AG09319 (cell line): ENCODE data around the gene BFSP1.

Experiments
- DNase-seq: peaks from one replicate; pipeline ENCODE4 v3.0.0-alpha.2; 2010; ENCODE audit warnings: low read depth; ENCODE audit errors: extremely low read depth
- TF ChIP-seq, protein P1 (sequence below): IDR thresholded peaks from 2 replicates; pipeline ENCODE4 v1.5.1; 2011; ENCODE audit warnings: low read depth, mild to moderate bottlenecking, inconsistent platforms, low read length, moderate library complexity

The BFSP1 gene

DNA sequence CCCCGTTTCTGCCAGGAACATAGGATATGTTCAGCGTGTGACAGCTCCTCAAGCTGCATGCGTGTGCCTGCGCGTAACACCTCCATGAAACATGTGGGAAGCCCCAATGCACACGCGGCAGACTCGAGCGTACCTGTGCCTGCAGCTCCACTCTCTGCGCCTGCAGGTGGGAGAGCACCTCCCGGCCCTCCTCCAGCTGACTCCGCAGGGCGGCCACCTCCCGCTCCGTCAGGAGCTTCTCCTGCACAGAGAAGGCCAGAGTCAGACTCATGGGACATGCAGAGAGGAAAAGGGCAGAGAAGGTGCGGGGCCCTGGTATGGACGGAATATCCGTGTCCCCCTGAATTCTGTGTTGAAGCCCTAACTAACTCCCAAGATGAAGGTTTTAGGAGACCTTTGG, 22.4 kb downstream of the BFSP1 start:
- TF ChIP-seq, protein P1, sequence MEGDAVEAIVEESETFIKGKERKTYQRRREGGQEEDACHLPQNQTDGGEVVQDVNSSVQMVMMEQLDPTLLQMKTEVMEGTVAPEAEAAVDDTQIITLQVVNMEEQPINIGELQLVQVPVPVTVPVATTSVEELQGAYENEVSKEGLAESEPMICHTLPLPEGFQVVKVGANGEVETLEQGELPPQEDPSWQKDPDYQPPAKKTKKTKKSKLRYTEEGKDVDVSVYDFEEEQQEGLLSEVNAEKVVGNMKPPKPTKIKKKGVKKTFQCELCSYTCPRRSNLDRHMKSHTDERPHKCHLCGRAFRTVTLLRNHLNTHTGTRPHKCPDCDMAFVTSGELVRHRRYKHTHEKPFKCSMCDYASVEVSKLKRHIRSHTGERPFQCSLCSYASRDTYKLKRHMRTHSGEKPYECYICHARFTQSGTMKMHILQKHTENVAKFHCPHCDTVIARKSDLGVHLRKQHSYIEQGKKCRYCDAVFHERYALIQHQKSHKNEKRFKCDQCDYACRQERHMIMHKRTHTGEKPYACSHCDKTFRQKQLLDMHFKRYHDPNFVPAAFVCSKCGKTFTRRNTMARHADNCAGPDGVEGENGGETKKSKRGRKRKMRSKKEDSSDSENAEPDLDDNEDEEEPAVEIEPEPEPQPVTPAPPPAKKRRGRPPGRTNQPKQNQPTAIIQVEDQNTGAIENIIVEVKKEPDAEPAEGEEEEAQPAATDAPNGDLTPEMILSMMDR: no peak
- DNase-seq: no peak

DNA sequence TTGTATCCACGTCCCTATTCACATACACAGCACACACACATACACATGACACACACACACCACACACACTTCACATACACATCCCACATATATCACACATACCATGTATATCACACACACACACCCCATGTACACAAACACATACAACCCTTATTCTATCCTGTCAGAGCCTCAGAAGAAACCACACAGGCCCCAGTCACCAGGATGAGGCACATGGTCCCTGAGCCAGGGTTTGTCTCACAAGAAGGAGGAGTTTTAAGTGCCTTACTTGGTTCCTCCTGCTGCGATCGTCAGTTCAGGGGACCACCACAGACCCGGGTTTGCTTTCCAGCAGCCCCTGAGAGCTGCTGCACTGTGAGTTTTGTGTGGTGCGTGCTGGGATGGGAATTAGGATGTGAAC, 23.6 kb downstream of the BFSP1 start:
- TF ChIP-seq, protein P1: no peak
- DNase-seq: no peak

DNA sequence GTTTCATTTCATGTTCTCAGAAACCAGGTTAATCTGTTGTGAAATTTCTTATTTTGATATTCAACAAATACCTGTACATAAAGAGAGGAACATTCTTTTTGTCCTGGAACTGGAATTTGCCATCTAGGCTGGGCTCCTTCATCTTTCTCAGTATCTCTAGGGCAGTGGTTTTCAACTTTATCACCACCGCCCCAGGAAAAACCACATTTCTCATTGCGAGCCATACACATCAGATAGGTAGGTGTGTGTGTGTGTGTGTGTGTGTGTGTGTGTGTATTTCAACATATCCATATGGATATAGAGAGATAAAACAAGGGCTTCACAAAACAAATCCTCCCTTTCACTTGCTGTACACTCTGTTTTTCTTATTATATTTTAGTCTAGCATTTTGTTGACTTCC, 24.1 kb downstream of the BFSP1 start:
- TF ChIP-seq, protein P1: no peak
- no peak for DNase-seq

DNA sequence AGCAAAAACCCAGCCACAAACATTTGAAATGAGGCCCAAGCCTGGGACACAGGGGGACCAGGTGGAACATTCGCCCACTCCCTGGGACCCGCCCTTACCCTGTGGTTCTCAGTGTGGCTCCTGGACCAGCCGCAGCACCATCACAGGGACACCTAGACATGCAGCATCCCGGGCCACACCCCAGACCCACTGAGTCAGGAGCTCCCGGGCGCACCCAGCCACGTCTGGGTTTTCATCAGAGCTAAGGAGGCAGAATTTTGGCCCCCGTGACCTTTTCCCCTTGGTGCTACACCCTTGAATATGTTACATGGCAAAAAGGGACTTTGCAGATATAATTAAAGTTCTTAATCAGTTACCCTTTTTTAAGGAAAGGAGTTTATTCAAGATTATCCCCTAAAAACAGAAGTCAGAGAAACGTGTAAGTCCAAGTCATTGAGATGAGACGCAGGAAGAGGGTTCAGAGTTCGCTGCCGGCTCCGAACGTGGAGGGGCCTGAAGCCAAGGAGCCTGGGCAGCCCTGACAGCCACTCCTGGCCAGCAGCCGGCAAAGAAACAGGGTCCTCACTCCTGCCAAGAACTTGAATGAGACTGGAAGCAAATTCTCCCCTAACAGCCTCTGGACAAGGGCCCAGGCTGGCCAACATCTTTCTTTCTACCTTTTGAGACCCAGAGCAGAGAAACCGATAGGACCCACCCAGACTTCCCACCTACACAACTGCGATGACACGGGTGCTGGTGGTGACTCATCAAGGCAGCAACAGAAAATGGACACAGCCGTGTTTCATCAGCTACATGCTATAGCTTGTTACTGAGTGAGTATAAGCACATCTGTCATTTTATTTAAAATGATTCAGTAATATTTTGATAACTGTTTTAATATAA, 25.3 kb downstream of the BFSP1 start:
- no peak for DNase-seq
- TF ChIP-seq, protein P1: no peak

DNA sequence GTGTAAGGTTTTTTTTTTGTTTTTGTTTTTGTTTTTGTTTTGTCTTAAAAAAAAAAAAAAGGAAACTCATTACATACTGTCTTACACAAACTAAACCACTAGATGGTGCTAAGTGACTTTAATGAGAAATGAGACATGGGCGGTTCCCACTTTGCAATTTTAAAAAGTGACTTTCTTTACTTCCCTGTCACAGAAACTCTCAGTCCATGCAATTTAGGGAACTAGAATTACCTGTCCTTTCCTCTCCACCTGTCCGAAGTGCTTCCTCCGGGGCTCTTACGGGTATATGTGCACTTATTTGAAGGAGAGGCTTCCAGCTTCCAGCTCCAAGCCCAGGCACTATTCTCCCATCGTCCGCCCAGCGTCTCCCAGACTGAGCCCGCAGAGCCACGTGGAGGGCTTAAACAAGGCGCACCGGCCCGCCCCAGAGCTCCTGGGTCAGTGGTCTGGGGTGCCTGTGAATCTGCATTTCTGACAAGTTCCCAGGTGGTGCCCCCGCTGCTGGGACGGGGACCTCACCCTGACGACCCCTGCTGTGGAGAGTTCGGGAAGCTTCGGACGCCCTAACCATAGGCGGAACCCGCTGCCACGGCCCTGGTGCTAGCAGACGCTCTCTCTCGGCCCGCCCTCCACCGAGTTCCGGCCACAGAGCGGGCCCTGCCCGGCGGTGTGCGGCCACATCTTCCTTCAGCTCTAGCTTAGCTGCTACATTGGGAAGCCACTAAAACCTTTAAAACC, 26.1 kb downstream of the BFSP1 start:
- TF ChIP-seq, protein P1: peak; percentile 49
- DNase-seq: peak; percentile 19

DNA sequence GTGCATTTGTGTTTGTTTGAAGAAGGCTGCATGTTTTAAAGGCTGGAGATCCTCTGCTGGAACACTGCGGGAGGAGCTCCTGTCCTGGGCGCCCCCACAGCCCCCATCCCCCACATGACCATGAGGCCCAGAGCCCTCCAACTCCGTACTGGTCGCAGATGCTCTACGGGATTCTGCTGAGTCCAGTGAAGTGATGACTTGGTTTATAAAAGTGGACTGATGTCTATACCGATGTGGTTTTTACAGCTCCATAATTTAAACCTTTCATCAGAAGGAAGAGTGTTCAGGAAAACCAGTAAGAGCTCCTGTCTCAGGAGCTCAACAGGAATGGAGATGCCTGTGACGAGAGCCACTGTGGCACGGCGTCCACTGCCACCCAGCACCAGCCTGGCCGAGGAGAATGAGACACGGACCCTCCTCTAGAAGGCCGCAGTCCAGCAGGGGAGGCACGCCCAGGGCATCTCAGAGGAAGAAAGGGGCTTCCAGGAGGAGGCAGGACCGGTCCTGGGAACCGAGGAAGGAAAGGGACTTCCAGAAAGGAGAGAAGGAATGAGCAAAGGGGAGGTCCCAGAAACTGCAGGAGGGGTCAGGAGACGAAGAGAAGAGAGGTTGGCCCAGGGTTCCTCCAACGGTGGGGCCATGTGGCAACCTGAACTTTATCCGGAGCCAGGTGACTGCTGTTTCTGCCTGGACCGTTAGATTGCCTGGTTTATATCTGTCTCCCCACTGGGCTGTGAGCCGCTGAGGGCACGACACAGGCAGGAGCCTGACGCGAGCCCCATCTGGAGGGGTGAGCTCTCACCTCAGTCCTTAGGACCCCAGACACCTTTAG, 26.9 kb downstream of the BFSP1 start:
- no peak for DNase-seq
- TF ChIP-seq, protein P1: no peak
